ENCODE data around the gene TMEM132D.
A peak's percentile ranks its signal among the peaks of the same experiment; 100 is the strongest.
"Not testable (repeated sequence)": the region's sequence is repeated elsewhere in the genome, so short reads cannot be mapped to it uniquely, and the experiment has no call there.

The TMEM132D gene

GRCh38 chr12:129903956-129904829 lies at the start of gene TMEM132D:
Gene TMEM132D, minus strand, starts transcription at chr12:129904025.
- no peak for DNase-seq (ENCODE audit: low spot score)

- no peak for DNase-seq (ENCODE audit: low spot score)
Observed at GRCh38 chr12:129949651-129950050, 45.8 kb upstream of the TMEM132D start.

GRCh38 chr12:129941618-129942017 lies 37.8 kb upstream of the TMEM132D start:
- no peak for DNase-seq (ENCODE audit: low spot score)

- no peak for DNase-seq (ENCODE audit: low spot score)
Observed at GRCh38 chr12:129938089-129938488, 34.3 kb upstream of the TMEM132D start.

GRCh38 chr12:129937426-129937825 lies 33.6 kb upstream of the TMEM132D start:
- no peak for DNase-seq (ENCODE audit: low spot score)

GRCh38 chr12:129928643-129929042 lies 24.8 kb upstream of the TMEM132D start:
- DNase-seq (ENCODE audit: low spot score), result no peak

- DNase-seq (ENCODE audit: low spot score), result no peak
Observed at GRCh38 chr12:129927316-129927900, 23.6 kb upstream of the TMEM132D start.

- peak; percentile 14 for DNase-seq (ENCODE audit: low spot score)
Observed at GRCh38 chr12:129911428-129912049, 7.7 kb upstream of the TMEM132D start.

GRCh38 chr12:129909051-129910020 lies 5.5 kb upstream of the TMEM132D start:
- no peak for DNase-seq (ENCODE audit: low spot score)

GRCh38 chr12:129903092-129903945 lies 506 bp downstream of the TMEM132D start:
- no peak for DNase-seq (ENCODE audit: low spot score)

- DNase-seq (ENCODE audit: low spot score), result no peak
Observed at GRCh38 chr12:129902371-129903091, 1.3 kb downstream of the TMEM132D start.

- DNase-seq (ENCODE audit: low spot score), result no peak
Observed at GRCh38 chr12:129901254-129901653, 2.6 kb downstream of the TMEM132D start.

- no peak for DNase-seq (ENCODE audit: low spot score)
Observed at GRCh38 chr12:129900306-129900705, 3.5 kb downstream of the TMEM132D start.

- DNase-seq (ENCODE audit: low spot score), result not testable (repeated sequence)
Observed at GRCh38 chr12:129899045-129899444, 4.8 kb downstream of the TMEM132D start.

- no peak for DNase-seq (ENCODE audit: low spot score)
Observed at GRCh38 chr12:129893691-129894090, 10.1 kb downstream of the TMEM132D start.

GRCh38 chr12:129887101-129887500 lies 16.7 kb downstream of the TMEM132D start:
- no peak for DNase-seq (ENCODE audit: low spot score)

- no peak for DNase-seq (ENCODE audit: low spot score)
Observed at GRCh38 chr12:129886541-129886940, 17.3 kb downstream of the TMEM132D start.

GRCh38 chr12:129885287-129885686 lies 18.5 kb downstream of the TMEM132D start:
- DNase-seq (ENCODE audit: low spot score), result no peak

GRCh38 chr12:129877411-129877810 lies 26.4 kb downstream of the TMEM132D start:
- no peak for DNase-seq (ENCODE audit: low spot score)

- no peak for DNase-seq (ENCODE audit: low spot score)
Observed at GRCh38 chr12:129873833-129874208, 30.0 kb downstream of the TMEM132D start.

All from cerebellar cortex (tissue), 1 donor.